ENCODE data around the gene KCNH6.

The KCNH6 gene

GRCh38 chr17:63523253-63523855 lies at the start of gene KCNH6:
TSS of gene KCNH6 (plus strand) at chr17:63523358. CDS start at chr17:63523414, 56 bp downstream.
- DNase-seq = no peak

GRCh38 chr17:63474174-63474573 lies 49.0 kb upstream of the KCNH6 start:
- DNase-seq = no peak

DNA sequence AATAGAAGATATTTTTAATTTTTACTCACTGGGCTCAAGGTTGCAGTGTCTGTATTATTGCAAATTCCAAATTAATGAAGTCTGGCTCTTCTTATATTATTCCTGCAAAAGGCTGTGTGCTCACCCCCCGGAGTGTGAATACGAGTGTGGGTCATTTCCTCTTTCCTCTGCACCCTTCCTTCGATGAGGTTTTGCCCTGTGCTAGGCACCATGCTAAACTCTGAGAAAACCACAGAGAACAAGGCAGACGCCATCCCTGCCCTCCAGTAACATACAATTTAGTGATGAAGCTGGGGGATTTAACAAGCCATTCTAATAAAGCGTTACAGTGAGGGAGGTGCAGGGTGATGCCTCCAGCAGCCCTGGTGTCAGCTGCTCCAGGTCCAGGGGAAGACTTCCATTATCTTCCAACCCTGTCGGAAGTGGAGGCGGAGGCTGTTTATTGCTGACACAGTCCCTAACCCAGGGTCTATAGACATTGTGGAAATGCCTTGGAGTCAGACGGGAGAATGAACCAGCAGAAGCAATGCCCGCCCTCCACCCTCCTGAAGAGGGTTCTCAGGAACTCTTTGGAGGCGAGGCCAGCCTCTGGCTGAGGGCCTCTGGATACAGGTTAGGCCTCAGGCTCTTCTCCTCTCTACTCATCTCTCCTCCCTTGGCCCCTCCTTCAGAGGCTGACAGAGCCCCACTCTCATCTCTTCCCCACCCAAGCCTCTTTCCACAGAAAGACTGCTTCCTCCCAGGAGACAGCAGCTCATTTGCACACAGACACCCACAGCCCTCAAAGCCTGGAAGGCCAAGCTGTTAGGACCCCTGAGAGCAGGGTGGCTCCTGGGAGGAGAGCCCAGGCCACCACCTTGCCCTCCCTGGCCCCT lies 48.3 kb upstream of the KCNH6 start:
- no peak for DNase-seq

- DNase-seq = no peak
Observed at GRCh38 chr17:63475491-63476412, 47.4 kb upstream of the KCNH6 start.

- no peak for DNase-seq
Observed at GRCh38 chr17:63476459-63476853, 46.7 kb upstream of the KCNH6 start.

DNA sequence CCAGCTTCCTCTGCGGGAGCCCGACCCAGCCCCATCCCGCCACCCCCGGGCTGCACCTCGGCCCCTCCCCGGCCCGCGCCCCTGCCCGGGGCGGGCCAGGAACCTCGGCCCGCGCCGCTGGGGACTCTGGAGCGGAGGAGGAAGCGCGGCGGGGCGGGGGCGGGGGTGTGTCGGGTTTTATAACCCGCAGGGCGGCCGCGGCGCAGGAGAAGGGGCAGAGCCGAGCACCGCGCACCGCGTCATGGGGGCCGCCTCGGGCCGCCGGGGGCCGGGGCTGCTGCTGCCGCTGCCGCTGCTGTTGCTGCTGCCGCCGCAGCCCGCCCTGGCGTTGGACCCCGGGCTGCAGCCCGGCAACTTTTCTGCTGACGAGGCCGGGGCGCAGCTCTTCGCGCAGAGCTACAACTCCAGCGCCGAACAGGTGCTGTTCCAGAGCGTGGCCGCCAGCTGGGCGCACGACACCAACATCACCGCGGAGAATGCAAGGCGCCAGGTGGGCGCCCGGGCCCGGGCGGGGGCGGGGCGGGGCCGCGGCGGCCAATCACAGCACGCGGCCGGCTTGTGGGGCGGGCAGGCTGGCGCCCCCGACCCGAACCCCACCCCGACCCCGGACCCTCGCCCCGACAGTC lies 46.2 kb upstream of the KCNH6 start, which contains the start of gene ACE:
Gene ACE, plus strand, starts transcription at position 208 of the 626 bp plus-strand sequence. Its CDS starts 34 bp downstream, at position 242.
- peak; percentile 52 for DNase-seq

DNA sequence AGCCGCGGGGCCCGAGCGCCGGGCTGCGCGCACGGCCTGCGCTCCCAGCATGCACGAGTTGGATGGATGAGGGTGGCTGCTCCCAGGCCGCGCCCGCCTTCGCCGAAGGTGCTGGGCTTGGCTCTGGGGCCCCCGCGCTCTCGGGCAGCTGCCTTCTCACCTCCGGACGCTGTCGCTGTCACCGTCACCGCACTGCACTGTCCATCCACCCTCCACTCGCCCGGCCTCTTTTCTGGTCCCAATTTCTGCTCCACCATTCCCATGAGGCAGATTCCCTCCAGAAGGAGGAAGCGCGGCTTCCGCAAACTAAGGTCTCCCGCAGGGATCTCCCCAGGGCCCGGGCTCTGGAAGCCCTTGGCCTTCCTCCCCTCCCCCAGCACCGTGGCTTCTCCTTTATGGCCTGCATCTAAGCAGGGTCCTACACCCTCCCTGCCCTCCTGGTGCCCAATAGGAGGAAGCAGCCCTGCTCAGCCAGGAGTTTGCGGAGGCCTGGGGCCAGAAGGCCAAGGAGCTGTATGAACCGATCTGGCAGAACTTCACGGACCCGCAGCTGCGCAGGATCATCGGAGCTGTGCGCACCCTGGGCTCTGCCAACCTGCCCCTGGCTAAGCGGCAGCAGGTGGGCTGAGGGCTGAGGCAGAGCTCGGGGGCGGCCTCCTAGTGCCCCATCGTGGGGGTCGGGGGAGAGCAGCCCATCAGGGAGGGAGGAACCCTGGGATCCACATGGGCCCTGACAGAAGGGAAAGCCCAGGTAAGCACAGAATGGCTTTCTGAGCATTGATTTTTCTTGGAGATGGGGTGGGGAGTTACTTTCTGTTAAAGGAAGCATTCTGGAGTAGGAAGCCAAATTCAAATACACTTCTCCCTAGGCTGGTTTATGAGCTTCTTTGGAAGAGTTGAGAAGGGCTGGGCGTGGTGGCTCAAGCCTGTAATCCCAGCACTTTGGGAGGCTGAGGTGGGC lies 45.4 kb upstream of the KCNH6 start:
- DNase-seq = no peak

DNA sequence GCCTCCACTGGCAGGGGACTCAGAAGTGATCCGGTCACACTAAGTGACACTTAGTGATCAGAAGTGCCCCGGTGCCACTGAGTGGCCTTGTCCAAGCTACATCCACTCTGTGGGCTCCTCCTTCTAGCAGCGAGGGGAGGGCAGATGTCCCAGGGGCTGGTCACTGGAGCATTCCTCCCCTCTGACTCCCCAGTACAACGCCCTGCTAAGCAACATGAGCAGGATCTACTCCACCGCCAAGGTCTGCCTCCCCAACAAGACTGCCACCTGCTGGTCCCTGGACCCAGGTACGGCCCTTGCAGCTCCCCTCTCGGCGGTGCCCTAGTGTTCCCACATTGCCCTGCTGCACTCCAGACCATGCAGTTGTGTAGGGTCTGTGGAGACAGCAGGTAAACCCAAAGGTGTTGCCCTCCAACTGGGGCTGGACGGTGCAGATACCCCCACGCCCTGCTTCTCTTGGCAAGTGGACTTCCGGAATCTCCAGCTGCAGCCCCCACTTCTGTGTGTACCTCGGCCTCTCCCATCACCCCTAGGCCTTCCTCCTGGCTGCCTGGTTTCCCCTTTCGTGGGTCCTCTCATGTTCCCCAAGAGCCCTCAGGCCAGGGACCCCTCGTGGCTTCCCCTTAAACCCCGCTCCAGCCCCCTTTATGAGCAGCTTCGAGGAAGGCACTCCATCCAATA lies 44.2 kb upstream of the KCNH6 start:
- DNase-seq = peak; percentile 75

GRCh38 chr17:63479495-63480184 lies 43.5 kb upstream of the KCNH6 start:
- no peak for DNase-seq

DNA sequence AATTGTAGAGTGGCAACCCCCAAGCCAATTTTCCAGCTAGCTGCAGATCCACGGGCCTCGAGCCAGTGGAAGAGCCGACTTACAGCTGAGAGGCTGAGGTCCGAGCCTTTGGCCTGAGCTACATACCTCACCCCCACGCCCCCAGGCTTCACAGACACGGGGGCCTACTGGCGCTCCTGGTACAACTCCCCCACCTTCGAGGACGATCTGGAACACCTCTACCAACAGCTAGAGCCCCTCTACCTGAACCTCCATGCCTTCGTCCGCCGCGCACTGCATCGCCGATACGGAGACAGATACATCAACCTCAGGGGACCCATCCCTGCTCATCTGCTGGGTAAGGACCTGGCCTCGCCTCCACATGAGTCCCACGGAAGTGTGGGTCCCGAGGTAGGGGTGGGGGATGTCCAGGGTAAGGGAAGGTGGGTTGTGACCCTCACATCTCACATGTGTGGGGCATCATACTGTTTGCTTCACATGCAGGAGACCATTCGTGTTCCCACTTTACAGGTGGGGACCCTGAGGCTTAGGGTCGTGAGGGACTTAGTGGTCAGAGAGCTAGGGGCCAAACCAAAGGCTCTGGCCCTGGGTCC lies 42.9 kb upstream of the KCNH6 start:
- no peak for DNase-seq

- DNase-seq = no peak
Observed at GRCh38 chr17:63480826-63481487, 42.2 kb upstream of the KCNH6 start.

DNA sequence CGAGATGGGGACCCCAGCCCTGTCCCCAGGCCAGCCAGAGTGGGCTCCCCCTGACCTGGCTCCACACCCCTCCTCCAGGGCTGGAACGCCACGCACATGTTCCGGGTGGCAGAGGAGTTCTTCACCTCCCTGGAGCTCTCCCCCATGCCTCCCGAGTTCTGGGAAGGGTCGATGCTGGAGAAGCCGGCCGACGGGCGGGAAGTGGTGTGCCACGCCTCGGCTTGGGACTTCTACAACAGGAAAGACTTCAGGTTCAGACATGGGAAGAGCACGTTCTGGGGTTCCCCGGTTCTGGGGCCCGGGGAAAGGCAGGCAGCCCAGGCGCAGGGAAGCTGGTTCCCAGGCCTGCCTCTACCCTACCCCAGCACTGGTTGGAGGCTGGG lies 41.7 kb upstream of the KCNH6 start:
- no peak for DNase-seq

DNA sequence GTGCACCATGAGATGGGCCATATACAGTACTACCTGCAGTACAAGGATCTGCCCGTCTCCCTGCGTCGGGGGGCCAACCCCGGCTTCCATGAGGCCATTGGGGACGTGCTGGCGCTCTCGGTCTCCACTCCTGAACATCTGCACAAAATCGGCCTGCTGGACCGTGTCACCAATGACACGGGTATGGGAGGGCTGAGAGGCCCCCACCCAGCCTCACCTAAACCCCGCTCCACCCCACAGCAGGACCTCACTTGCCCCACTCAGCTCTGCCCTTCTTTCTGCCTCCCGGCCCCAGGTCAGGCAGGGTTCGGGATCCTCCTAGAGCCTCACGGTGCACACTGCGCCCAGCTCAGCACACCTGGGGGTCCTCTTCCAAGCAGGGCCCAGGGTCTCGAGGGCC lies 40.6 kb upstream of the KCNH6 start:
- no peak for DNase-seq

DNA sequence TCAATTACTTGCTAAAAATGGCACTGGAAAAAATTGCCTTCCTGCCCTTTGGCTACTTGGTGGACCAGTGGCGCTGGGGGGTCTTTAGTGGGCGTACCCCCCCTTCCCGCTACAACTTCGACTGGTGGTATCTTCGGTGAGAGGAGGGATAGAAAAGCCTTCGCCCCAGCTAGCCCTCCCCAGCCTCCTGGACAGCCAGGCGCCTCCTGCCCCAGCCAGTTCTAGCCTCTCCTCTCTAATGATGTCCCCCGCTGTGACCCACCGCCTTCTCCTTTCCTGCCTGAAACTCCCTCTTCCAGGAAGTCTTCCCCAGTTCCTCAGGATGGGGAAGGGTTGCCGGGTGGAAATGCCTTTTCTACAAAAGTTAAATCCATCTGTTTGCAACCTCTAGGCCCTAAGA lies 40.1 kb upstream of the KCNH6 start:
- DNase-seq = no peak

DNA sequence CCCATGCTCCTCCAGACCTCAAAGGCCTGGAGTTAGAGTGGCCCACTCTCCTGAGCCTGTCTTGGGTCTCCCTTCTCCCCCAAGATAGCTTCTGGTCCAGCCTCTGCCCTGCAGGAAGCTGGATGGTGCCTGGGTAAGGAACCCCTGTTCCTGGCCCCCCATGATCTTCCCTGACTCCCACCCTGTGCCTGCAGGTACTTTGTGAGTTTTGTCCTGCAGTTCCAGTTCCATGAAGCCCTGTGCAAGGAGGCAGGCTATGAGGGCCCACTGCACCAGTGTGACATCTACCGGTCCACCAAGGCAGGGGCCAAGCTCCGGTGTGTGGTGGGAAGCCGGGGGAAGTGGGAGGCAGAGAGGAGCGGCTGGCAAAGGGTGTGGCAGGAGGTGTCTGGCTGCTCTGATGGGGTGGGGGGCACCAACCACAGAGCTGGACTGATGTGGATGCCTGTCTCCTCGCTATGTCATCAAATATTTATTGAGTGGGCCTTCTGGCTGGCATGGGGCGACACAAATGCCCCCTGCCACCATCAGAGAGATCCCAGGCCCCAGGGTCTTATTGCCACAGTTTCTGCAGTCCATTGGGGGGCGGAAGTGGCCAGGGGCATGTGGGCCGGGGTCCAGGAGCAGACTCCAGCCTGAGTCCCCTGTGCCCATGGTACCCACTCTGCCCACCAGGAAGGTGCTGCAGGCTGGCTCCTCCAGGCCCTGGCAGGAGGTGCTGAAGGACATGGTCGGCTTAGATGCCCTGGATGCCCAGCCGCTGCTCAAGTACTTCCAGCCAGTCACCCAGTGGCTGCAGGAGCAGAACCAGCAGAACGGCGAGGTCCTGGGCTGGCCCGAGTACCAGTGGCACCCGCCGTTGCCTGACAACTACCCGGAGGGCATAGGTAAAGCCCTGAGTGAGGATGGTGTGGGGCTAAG lies 39.2 kb upstream of the KCNH6 start:
- no peak for DNase-seq

DNA sequence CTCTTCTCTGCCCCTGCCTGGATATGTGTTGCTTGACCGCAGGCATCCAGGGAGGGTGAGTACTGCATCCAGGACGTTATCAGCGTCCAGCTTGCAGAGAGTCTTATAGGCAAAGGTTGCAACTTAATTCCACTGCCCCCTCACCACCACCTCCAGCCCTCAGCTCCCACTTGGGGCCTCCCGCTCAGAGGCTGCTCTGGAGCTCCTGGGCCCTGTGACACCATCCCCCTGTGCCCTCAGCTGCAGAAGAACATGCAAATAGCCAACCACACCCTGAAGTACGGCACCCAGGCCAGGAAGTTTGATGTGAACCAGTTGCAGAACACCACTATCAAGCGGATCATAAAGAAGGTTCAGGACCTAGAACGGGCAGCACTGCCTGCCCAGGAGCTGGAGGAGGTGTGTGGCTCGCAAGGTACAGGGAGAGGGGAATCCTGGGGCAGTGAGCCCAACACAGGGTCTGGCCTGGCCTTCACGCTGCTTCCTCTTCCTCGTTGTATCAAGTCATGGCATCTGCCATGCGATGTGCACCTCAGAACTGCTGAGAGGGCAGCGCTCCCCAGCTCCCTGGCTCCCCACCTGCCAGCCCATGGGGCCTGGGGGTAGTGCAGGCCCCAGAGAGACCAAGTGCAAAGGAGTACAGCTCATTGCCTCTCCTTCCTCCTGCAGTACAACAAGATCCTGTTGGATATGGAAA lies 36.7 kb upstream of the KCNH6 start:
- no peak for DNase-seq

- DNase-seq = no peak
Observed at GRCh38 chr17:63487014-63487339, 36.2 kb upstream of the KCNH6 start.

GRCh38 chr17:63488851-63489250 lies 34.3 kb upstream of the KCNH6 start:
- no peak for DNase-seq

All from activated T-cell treated with anti-CD3 and anti-CD28 coated beads, Interleukin-2, amount 50 U/mL, for 1 hour (primary cell).